Epidermal melanocyte (primary cell): ENCODE data around the gene XKR7.
"Not testable (repeated sequence)": the region's sequence is repeated elsewhere in the genome, so short reads cannot be mapped to it uniquely, and the experiment has no call there.

Experiments used
- DNase-seq: peaks from one replicate; pipeline ENCODE4 v3.0.0; 2011; ENCODE audit warnings: low spot score; ENCODE audit not compliant: insufficient read length

XKR7 gene

DNA sequence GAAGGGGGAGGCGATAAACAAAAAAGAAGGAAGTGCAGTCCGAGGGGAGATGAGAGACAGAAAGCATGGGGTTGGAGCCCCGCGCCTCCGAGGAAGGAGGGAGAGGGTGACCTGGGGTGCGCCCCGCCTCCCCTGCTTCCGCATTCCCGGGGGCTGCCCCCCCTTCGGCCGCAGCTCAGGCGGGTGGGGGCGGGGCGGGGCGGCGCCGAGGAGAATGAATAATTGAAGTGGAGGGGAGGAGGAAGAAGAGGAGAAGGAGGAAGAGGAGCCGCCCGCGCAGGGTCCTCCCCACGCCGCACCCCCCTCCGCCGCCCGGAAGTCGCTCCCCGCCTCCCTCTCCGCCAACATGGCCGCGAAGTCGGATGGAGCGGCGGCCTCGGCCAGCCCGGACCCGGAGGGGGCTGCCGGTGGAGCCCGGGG, at the start of gene XKR7:
TSS of gene XKR7 (plus strand) at position 322 of the 420 bp plus-strand sequence. CDS start at position 347, 25 bp downstream.
- DNase-seq, result no peak

- no peak for DNase-seq
These were observed 49.4 kb upstream of the XKR7 start for GRCh38 chr20:31918466-31919105.

DNA sequence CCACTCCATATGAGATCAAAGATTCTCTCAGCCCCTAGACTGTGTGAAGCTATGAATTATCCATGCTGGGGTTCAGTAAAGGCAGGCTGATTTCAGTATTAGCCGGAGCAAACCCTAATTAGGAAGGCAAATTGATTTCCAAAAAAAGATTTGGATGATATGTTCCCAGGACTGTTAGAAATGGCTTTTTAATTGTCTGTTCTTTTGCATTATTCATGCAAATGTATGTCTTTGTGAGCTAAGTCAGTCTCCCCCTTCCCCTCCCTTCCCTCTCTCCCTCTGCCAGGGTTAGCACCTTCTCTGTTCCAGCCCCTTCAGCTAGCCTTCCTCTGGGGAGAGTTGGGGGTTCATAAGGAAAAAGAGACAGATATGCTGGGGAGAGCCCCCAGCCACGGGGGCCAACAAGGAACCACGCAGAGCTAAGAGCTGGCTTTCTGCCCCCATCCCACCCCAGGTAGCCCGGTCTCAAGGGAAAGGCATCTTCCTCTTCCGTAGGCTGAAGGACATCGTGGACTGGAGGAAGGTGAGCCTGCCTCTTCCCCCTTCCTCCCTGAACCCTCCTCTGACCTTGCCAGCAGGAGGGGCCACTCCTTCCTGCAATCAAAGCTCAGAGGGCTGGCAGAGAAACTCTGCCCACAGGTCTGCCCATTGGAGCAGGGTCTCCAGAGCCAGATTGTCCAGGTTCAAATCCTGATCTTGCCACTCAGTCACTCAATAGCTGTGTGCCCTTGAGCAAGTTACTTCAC, 48.4 kb upstream of the XKR7 start:
- DNase-seq, result no peak

- DNase-seq, result no peak
These were observed 47.6 kb upstream of the XKR7 start for GRCh38 chr20:31920275-31920855.

DNA sequence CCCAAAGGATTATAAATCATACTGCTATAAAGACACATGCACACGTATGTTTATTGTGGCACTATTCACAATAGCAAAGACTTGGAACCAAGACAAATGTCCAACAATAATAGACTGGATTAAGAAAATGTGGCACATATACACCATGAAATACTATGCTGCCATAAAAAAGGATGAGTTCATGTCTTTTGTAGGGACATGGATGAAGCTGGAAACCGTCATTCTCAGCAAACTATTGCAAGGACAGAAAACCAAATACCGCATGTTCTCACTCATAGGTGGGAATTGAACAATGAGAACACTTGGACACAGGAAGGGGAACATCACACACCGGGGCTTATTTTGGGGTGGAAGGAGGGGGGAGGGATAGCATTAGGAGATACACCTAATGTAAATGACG, 46.5 kb upstream of the XKR7 start:
- DNase-seq, result not testable (repeated sequence)

GRCh38 chr20:31922181-31922580, 45.8 kb upstream of the XKR7 start:
- no peak for DNase-seq

GRCh38 chr20:31922588-31922987, 45.4 kb upstream of the XKR7 start:
- DNase-seq, result no peak

- DNase-seq, result no peak
These were observed 44.3 kb upstream of the XKR7 start for GRCh38 chr20:31923388-31924331.

GRCh38 chr20:31924561-31924960, 43.4 kb upstream of the XKR7 start:
- no peak for DNase-seq

- no peak for DNase-seq
These were observed 42.3 kb upstream of the XKR7 start for GRCh38 chr20:31925631-31926030.

GRCh38 chr20:31926493-31926892, 41.5 kb upstream of the XKR7 start:
- DNase-seq, result no peak

GRCh38 chr20:31927627-31928159, 40.3 kb upstream of the XKR7 start:
- no peak for DNase-seq

- not testable (repeated sequence) for DNase-seq
These were observed 38.3 kb upstream of the XKR7 start for GRCh38 chr20:31929631-31930030.

GRCh38 chr20:31930779-31931178, 37.2 kb upstream of the XKR7 start:
- no peak for DNase-seq

DNA sequence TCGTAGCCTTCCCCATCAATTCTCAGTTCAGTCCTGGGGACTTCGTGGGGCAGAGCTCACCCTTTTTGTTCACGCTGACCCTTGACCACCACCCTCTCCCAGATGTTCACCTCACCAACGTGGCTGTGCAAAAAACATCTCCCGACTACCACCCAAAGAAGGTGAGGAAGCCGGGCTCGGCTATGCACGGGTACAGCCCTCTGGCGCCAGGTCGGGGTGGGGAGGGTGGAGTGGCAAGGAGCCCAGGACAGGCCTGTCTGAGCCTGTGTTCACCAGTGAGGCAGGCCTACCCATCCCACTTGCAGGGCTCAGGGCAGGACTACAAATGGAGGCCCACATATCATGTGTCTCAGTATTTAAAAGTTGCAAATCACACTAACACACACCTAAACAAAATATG, 34.3 kb upstream of the XKR7 start:
- DNase-seq, result no peak

DNA sequence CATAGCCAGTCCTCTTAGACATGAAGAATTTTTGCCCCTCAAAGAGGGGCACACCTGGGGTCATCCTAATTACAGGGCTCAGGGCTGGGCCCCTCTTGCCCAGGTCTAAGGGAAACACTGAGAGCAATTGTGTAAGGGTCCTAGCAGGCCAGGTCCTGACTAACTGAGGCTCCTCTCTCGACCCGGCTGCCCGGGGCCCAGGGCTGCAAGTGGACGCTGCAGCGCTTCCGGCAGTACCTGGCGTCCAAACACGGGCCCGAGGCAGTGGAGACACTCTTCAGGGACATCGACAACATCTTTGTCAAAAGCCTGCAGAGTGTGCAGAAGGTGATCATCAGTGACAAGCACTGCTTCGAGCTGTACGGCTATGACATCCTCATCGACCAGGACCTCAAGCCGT, 33.5 kb upstream of the XKR7 start:
- no peak for DNase-seq

- DNase-seq, result no peak
These were observed 32.8 kb upstream of the XKR7 start for GRCh38 chr20:31934968-31935764.

DNA sequence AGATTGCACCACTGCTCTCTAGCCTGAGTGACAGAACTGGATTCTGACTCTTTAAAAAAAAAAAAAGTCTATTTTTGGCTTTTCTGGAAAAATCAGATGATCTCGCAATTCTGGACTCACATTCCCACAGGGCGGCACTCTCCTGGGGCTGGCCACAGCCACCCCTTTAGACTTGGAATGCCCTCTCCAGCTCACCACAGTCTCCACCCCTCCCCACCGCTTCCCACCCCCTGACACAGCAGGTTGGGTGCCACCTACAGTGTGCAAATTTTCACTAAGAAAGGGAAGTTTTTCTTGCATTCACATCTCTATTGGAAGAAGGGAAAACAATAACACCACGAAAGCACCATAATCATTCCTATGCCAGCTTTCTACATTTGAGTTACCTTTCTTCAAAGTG, 31.5 kb upstream of the XKR7 start:
- no peak for DNase-seq

GRCh38 chr20:31937820-31938219, 30.1 kb upstream of the XKR7 start:
- no peak for DNase-seq

- DNase-seq, result no peak
These were observed 28.3 kb upstream of the XKR7 start for GRCh38 chr20:31939661-31940060.
